BE2C (cell line): Measurements from ENCODE around the gene AUTS2.

Experiments
- DNase-seq: peaks from one replicate; pipeline ENCODE4 v3.0.0-alpha.2; 2020
- H3K27me3 ChIP-seq: fragments of 250-450 bp; sonication (Bioruptor Pico); 2 replicates; pipeline ENCODE4 v1.5.1; 2020; ENCODE audit warnings: mild to moderate bottlenecking
- H3K36me3 ChIP-seq: fragments of 250-450 bp; sonication (Bioruptor Pico); 2 replicates; pipeline ENCODE4 v1.5.1; 2020; ENCODE audit warnings: mild to moderate bottlenecking
- H3K4me1 ChIP-seq: fragments of 250-450 bp; sonication (Bioruptor Pico); 2 replicates; pipeline ENCODE4 v1.5.1; 2020
- H3K4me3 ChIP-seq: 2 replicates; pipeline ENCODE4 v1.5.1; 2011; ENCODE audit warnings: low read depth, low read length
- H3K9me3 ChIP-seq: fragments of 250-450 bp; sonication (Bioruptor Pico); 2 replicates; pipeline ENCODE4 v1.5.1; 2020
- CTCF ChIP-seq: IDR thresholded peaks from 2 replicates; pipeline ENCODE4 v1.5.1; 2012; ENCODE audit warnings: mild to moderate bottlenecking, low read depth, low read length

AUTS2 gene

GRCh38 chr7:70523249-70523988 lies 925.1 kb downstream of the AUTS2 start:
- no peak for TF ChIP-seq CTCF

GRCh38 chr7:70523989-70524351 lies 925.7 kb downstream of the AUTS2 start:
- DNase-seq, result no peak
- H3K4me3 ChIP-seq, result no peak overlapping the region
- H3K4me1 ChIP-seq, result no peaks in the 10 kb centered on the region
- no peaks in the 10 kb centered on the region for H3K36me3 ChIP-seq
- no peak for TF ChIP-seq CTCF
- H3K27me3 ChIP-seq, result no peaks in the 10 kb centered on the region
- no peaks in the 10 kb centered on the region for H3K9me3 ChIP-seq

More at GRCh38 chr7:70523249-70523988, 925.1 kb downstream of the AUTS2 start:
- Histone ChIP-seq H3K4me3 (no peak overlapping the region), H3K36me3 (no peaks in the 10 kb centered on the region), H3K4me1 (no peaks in the 10 kb centered on the region), H3K27me3 (no peaks in the 10 kb centered on the region), H3K9me3 (no peaks in the 10 kb centered on the region)
- DNase-seq, result no peak

GRCh38 chr7:70525991-70526390 lies 927.7 kb downstream of the AUTS2 start:
- TF ChIP-seq CTCF, result no peak
- Histone ChIP-seq H3K4me1 (peaks cover 10% of the 10 kb centered on the region), H3K27me3 (no peaks in the 10 kb centered on the region), H3K4me3 (no peak overlapping the region), H3K36me3 (no peaks in the 10 kb centered on the region), H3K9me3 (no peaks in the 10 kb centered on the region)
- no peak for DNase-seq

- peaks cover 10% of the 10 kb centered on the region for H3K4me1 ChIP-seq
- H3K36me3 ChIP-seq, result no peaks in the 10 kb centered on the region
- DNase-seq, result no peak
- no peak for TF ChIP-seq CTCF
- no peaks in the 10 kb centered on the region for H3K27me3 ChIP-seq
- H3K4me3 ChIP-seq, result no peak overlapping the region
- no peaks in the 10 kb centered on the region for H3K9me3 ChIP-seq
Measured at GRCh38 chr7:70527520-70528115, 929.3 kb downstream of the AUTS2 start.

- no peaks in the 10 kb centered on the region for H3K27me3 ChIP-seq
- peaks cover 10% of the 10 kb centered on the region for H3K4me1 ChIP-seq
- no peak overlapping the region for H3K4me3 ChIP-seq
- DNase-seq, result no peak
- no peaks in the 10 kb centered on the region for H3K9me3 ChIP-seq
- no peak for TF ChIP-seq CTCF
- H3K36me3 ChIP-seq, result no peaks in the 10 kb centered on the region
Measured at GRCh38 chr7:70529436-70529835, 931.2 kb downstream of the AUTS2 start.

GRCh38 chr7:70529914-70530585 lies 931.8 kb downstream of the AUTS2 start:
- Histone ChIP-seq H3K36me3 (no peaks in the 10 kb centered on the region), H3K4me1 (peaks cover 10% of the 10 kb centered on the region), H3K4me3 (no peak overlapping the region), H3K27me3 (no peaks in the 10 kb centered on the region), H3K9me3 (no peaks in the 10 kb centered on the region)
- no peak for TF ChIP-seq CTCF
- DNase-seq, result peak; percentile 79
